Lower leg skin (tissue), 4 donors: Measurements from ENCODE around the gene NMT1. TPM values are rescaled to one million over a fixed set of nuclear protein-coding genes. Genes with fewer than 3 reads are reported as not detected.

ENCODE experiments used
- DNase-seq, 2 donors: peaks; one replicate each; pipeline ENCODE4 v3.0.0-alpha.2; 2019; ENCODE audit warnings: low spot score in 2 of 2
- H3K4me3 ChIP-seq: fragments of 200-600 bp; sonication (generic); 2 replicates; pipeline ENCODE4 v1.5.1; 2017; ENCODE audit warnings: mild to moderate bottlenecking, low read depth; ENCODE audit not compliant: poor library complexity, severe bottlenecking
- CTCF ChIP-seq, 3 donors: fragments of 450-650 bp; IDR thresholded peaks; one replicate each; pipeline ENCODE4 v1.5.1; 2016; ENCODE audit warnings: antibody characterized with exemption in 3 of 3, mild to moderate bottlenecking in 3 of 3, moderate library complexity in 2 of 3
- POLR2A ChIP-seq, 2 donors: fragments of 450-650 bp; IDR thresholded peaks; one replicate each; pipeline ENCODE4 v1.6.1; 2016 to 2017; ENCODE audit warnings: antibody characterized with exemption in 2 of 2, mild to moderate bottlenecking in 1 of 2, moderate library complexity in 1 of 2
- WGBS, 2 donors: methylation state at CpG; one replicate each; pipeline ENCODE4 v1.1.5; 2018; 5-methylcytosine and 5-hydroxymethylcytosine counted together
- intact Hi-C: fragments of 100-400 bp; cut with DNase I; formaldehyde crosslinking; loops from one replicate; pipeline ENCODE4 v1.15.0; 2023; ENCODE audit warnings: low total_unique reads
- total RNA-seq, 4 donors: library from RNA; depleted of rRNA; stranded (reverse); fragments of >200 nt; gene quantifications; one replicate each; pipeline ENCODE4 v1.1.0, GENCODE V29; 2016

NMT1 gene
- total RNA-seq, 4 donors from 2014 or later: 37.3 to 101 (median 60.3) TPM

GRCh38 chr17:45132320-45132571, 71.1 kb downstream of the NMT1 start, which contains the start of gene PLCD3:
TSS of gene PLCD3 (minus strand) at chr17:45132515. CDS start at chr17:45132410, 105 bp downstream.
- intact Hi-C loops: no loop called here
- no CpG with 5 or more reads among the region's 36 CpGs for WGBS, 2 donors

DNA sequence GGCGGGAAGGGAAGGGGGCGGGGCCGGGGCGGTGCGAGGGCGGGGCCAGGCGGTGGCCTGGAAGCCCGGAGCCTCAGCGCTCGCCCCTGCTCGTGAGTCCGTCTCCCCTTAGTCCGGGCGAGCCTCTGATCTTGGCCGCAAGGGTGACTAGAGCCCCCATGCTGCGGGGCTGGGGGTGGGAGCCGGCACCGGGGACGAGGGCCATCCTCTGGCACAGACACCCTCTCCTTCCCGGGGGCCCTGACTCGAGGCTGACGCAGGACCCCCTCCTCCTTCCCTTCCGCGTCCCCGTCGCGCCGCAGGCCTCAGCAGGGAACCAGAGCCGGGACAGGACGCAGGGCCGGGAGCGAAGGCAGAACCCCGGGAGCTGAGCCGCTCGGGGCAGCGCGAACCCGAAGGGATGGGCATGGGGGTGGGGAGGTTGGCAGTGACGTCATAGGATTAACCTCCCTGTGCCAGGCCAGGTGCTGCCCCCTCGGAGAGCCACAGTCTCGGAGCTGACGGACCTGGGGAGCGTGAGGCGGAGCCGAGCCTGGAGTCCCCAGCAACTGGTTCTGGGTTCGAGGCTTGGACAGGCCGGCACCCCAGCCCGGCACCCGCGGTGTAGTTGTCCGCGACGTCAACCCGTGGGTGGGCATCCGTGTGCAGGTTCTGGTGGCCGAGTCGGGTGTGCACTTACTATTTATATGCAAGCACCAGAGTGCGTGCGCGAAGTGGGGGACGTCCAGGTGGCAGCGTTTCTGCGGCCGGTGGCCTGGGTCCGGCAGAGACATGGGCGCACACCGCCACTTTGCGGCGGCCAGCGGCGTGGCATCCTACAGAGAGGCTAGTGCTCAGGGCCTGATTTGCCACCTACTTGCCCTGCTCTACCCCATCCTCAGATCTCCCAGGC, 71.7 kb downstream of the NMT1 start:
- DNase-seq: peak; percentile 71 to 96
- TF ChIP-seq CTCF (IDR thresholded peaks at IDR 0.05): peak in 1 of 3 donors; percentile 63
- TF ChIP-seq POLR2A (IDR thresholded peaks at IDR 0.05): no peak
- 0 to 2% methylated on average over 57 to 59 of the region's 71 CpGs for WGBS, 2 donors
- intact Hi-C loops: no loop called here
- peak overlapping the region; percentile 63 for H3K4me3 ChIP-seq

More at GRCh38 chr17:45132320-45132571, 71.1 kb downstream of the NMT1 start, which contains the start of gene PLCD3:
- DNase-seq: no peak
- peak within 1 kb of the TSS; percentile 86 for H3K4me3 ChIP-seq
- TF ChIP-seq CTCF (IDR thresholded peaks at IDR 0.05) (no peak), POLR2A (IDR thresholded peaks at IDR 0.05) (no peak)

GRCh38 chr17:45135192-45135977, 74.3 kb downstream of the NMT1 start, which contains the start of gene ACBD4:
TSS of gene ACBD4 (plus strand) at chr17:45135687. CDS start at chr17:45136145, 458 bp downstream.
- TF ChIP-seq POLR2A (IDR thresholded peaks at IDR 0.05): no peak
- peak; percentile 58 to 100 (median 100) for TF ChIP-seq CTCF (IDR thresholded peaks at IDR 0.05)
- peak; percentile 97 to 99 for DNase-seq
- peak within 1 kb of the TSS; percentile 39 for H3K4me3 ChIP-seq
- WGBS, 2 donors: 5 to 6% methylated on average over 28 to 39 of the region's 40 CpGs
- intact Hi-C loops: loop anchor here (5.0 kb wide), 1 partner anchor 62 kb away; no protein-coding TSS in a partner anchor

DNA sequence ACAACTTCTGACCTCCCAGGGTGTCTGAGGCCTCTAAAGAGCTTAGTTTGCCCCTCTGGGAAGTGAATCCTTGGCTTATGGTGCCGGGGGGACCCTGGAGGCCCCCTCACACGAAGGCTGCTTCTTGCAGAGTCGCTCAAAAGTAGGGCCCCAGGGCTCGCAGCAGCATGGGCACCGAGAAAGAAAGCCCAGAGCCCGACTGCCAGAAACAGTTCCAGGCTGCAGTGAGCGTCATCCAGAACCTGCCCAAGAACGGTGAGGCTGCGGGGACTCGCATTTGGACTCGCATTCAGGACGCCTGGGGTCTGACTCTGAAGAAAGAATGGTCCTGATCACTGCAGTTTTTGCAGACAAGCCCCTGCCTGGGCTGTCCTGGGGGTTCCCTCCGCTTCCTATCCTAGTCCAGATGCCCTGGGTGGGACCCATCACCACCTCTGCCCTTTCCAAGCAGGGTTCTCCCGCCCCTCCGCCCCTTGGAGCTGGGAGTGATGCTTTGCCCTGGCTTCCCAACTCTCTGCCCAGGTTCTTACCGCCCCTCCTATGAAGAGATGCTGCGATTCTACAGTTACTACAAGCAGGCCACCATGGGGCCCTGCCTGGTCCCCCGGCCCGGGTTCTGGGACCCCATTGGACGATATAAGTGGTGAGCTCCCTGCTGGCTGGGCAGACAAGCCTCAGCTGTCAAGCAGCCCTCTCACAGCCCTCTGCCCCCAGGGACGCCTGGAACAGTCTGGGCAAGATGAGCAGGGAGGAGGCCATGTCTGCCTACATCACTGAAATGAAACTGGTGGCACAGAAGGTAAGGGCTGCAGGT, 75.1 kb downstream of the NMT1 start:
- WGBS, 2 donors: 46 to 51% methylated on average over 20 to 21 of the region's 21 CpGs
- intact Hi-C loops: loop anchor here (5.0 kb wide), 1 partner anchor 61 kb away; no protein-coding TSS in a partner anchor
- DNase-seq: no peak
- peak overlapping the region; percentile 39 for H3K4me3 ChIP-seq
- no peak for TF ChIP-seq CTCF (IDR thresholded peaks at IDR 0.05)
- no peak for TF ChIP-seq POLR2A (IDR thresholded peaks at IDR 0.05)
